Activated naive CD4-positive, alpha-beta T cell treated with anti-CD3 and anti-CD28 coated beads for 36 hours (primary cell): ENCODE measurements around the gene HNF4A. TPM values are rescaled to one million over a fixed set of nuclear protein-coding genes. Genes with fewer than 3 reads are reported as not detected.

ENCODE experiments used
- CTCF ChIA-PET: fragments of 350-600 bp; sonication (Branson Sonifier 250); formaldehyde crosslinking; loops from one replicate; lab custom pipeline; 2021; ENCODE audit warnings: antibody characterized with exemption; lab: Charles Lee
- DNase-seq: peaks from one replicate; pipeline ENCODE4 v3.0.0-alpha.2; 2020
- H3K27ac Mint-ChIP-seq: one replicate; pipeline ENCODE4 v1.8.0; 2021; ENCODE audit warnings: mild to moderate bottlenecking, mixed read lengths
- H3K27me3 Mint-ChIP-seq: one replicate; pipeline ENCODE4 v1.8.0; 2021; ENCODE audit warnings: low read depth, mixed read lengths
- H3K36me3 Mint-ChIP-seq: one replicate; pipeline ENCODE4 v1.8.0; 2021; ENCODE audit warnings: low read depth, mixed read lengths
- H3K4me1 Mint-ChIP-seq: one replicate; pipeline ENCODE4 v1.8.0; 2021; ENCODE audit warnings: low read depth, mixed read lengths
- H3K4me3 Mint-ChIP-seq: one replicate; pipeline ENCODE4 v1.8.0; 2021; ENCODE audit warnings: mild to moderate bottlenecking, moderate library complexity, mixed read lengths
- H3K9me3 Mint-ChIP-seq: one replicate; pipeline ENCODE4 v1.8.0; 2021; ENCODE audit warnings: mixed read lengths
- intact Hi-C: fragments of 100-400 bp; cut with micrococcal nuclease; formaldehyde crosslinking; loops from one replicate; pipeline ENCODE4 v1.15.1; 2023
- total RNA-seq, 2 experiments: library from RNA; stranded (reverse); gene quantifications; one replicate each; pipeline ENCODE4 v1.2.3, GENCODE V29; 2021

Gene HNF4A
- total RNA-seq, 2 experiments from 2014 or later, result not detected

DNA sequence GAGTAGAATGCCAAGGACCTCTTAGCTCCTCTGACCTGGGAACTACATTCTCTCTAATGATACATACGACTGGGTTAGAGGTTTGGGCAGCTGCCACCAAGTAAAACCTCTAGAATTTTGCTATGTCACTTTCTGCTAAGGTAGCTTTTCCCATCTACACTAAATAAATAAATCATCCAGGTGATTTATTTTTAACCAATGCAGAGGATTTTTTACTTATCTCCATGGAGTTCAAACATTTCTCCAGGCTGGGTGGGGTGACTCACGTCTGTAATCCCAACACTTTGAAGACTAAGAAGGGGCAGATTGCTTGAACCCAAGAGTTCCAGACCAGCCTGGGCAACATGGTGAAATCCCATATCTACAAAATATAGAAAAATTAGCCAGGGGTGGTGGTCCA is 27.1 kb downstream of the HNF4A start:
- Mint-ChIP-seq H3K4me3 (no peak overlapping the region), H3K4me1 (peaks cover 3% of the 10 kb centered on the region), H3K27ac (no peak overlapping the region), H3K27me3 (peaks cover under 1% of the 10 kb centered on the region), H3K9me3 (no peaks in the 10 kb centered on the region), H3K36me3 (no peaks in the 10 kb centered on the region)
- intact Hi-C loops, result no loop called here
- DNase-seq, result no peak
- CTCF ChIA-PET, result interaction anchor here (0.6 to 7.3 kb wide), 9 partner anchors 9 to 250 kb away, joined by 3 to 104 read pairs (median 3); no protein-coding TSS in a partner anchor

DNA sequence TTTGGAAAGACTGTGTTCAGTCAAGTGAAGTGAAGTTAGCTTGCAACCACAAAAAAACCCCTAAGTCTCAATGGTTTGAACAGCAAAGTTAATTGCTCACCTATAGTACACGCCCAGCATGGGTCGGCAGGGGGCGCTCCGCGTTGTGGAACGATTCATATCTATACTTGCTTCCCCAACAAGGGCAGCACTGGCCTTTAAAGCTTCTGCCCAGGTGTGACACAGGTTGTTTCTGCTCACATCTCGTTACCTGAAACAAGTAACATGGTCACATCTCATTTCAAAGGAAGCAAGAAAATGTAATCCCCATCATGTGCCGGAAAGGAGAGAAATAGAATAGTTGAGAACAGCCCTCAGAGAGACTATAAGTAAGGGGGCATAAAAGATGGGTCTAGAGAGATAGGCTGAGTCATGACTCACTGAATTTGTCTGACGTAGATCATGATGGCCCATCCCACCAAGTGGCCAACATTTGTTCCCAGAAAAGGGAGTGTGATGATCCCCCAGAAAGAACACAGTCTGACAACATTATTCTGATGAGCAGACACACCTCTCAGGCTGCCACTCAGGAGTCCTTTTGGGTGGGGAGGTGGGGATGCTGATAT is 29.0 kb downstream of the HNF4A start:
- peaks cover 3% of the 10 kb centered on the region for H3K27me3 Mint-ChIP-seq

DNA sequence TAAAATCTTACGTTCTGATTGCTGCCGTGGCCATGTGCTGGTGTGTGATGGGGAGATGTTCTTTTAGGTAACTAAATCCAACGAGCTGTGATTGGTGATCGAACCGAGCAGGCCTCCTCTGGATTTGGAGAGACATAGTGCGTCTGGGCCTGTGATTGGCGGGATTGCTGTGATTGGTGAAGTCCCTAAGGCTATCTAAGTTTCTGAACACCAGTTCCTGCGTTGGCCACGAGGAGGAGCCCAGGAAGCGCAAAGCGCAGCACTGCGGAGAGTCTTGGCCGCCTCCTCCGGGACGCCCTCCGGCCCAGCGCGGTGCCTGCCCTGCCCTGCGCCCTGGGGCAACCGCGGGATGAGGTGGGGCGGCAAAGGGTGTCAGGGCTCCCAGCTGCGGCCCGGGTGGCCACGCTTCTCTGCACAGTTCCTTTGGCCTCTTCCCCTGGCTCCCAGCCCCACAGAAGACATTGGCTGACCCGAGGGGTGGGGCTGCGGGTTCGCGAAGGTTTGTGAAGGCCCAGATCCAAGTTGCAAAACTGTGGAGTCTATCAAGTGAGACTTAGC is 33.0 kb downstream of the HNF4A start:
- peaks cover 3% of the 10 kb centered on the region for H3K27me3 Mint-ChIP-seq
- no peaks in the 10 kb centered on the region for H3K36me3 Mint-ChIP-seq
- H3K4me1 Mint-ChIP-seq, result peaks cover 11% of the 10 kb centered on the region
- CTCF ChIA-PET, result interaction anchor here (0.8 to 3.0 kb wide), 5 partner anchors 18 to 222 kb away, joined by 3 to 20 read pairs (median 3); no protein-coding TSS in a partner anchor
- no peak overlapping the region for H3K27ac Mint-ChIP-seq
- intact Hi-C loops, result loop anchor here (1.0 to 5.0 kb wide), 6 partner anchors 73 to 479 kb away; partner anchors contain the start of gene SERINC3
- DNase-seq, result peak; percentile 90
- H3K4me3 Mint-ChIP-seq, result peak overlapping the region; percentile 22
- H3K9me3 Mint-ChIP-seq, result no peaks in the 10 kb centered on the region

More for the DNA sequence above, 29.0 kb downstream of the HNF4A start:
- Mint-ChIP-seq H3K27ac (no peak overlapping the region), H3K4me3 (no peak overlapping the region), H3K9me3 (no peaks in the 10 kb centered on the region), H3K36me3 (no peaks in the 10 kb centered on the region), H3K4me1 (peaks cover 11% of the 10 kb centered on the region)
- DNase-seq, result peak; percentile 93
- intact Hi-C loops, result loop anchor here (1.0 to 5.0 kb wide), 3 partner anchors 138 to 273 kb away; partner anchors contain the start of gene SERINC3
- CTCF ChIA-PET, result interaction anchor here (0.5 to 7.3 kb wide), 15 partner anchors 9 to 556 kb away, joined by 3 to 104 read pairs (median 4); partner anchors contain the start of gene FITM2

DNA sequence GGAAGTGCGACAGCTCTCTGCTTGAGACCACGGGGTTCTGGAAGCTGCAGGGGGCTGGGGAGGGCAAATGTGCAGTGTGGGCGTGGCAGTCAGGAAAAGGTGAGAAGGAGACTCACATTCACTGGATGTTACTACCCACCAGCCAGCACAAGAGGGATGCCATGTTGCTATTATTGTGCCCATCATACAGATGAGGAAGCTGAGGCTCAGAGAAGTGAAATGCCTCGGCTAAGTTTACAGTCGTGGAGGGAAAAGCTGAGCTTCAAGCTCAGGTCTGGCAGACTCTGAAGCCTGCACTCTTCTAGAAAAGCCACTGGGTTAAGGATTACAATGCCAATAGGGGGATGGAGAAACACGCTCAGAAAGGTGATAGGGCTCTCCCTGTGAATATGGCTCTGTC is 34.4 kb downstream of the HNF4A start:
- DNase-seq, result no peak
- H3K27me3 Mint-ChIP-seq, result peaks cover 3% of the 10 kb centered on the region
- no peaks in the 10 kb centered on the region for H3K9me3 Mint-ChIP-seq
- H3K4me1 Mint-ChIP-seq, result peaks cover 11% of the 10 kb centered on the region
- CTCF ChIA-PET, result interaction anchor here (0.8 to 3.0 kb wide), 5 partner anchors 17 to 296 kb away, joined by 3 to 20 read pairs (median 4); no protein-coding TSS in a partner anchor
- intact Hi-C loops, result loop anchor here (2.0 to 5.0 kb wide), 2 partner anchors 132 to 295 kb away; partner anchors contain the start of gene SERINC3
- H3K4me3 Mint-ChIP-seq, result no peak overlapping the region
- H3K36me3 Mint-ChIP-seq, result no peaks in the 10 kb centered on the region
- H3K27ac Mint-ChIP-seq, result no peak overlapping the region

DNA sequence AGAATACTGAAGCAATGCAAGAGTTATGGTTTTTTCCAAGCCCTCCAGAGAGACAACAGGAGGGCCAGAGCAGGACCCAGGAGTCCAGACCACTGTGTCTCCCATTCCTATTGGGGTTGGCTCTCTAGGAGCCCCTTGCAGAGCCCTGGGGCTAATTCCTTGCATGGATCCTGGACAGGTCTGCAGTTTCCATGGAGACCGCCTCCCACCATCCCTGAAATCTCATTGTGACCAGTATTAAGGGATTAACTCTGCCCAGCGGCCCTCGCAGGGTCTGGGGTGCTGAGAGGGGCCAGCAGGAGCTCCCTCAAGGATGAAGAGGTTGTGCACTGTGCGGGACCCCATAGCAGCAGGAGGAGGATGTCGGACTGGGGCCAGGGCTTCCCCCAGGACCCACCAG is 34.8 kb downstream of the HNF4A start:
- Mint-ChIP-seq H3K36me3 (no peaks in the 10 kb centered on the region), H3K27me3 (peaks cover 3% of the 10 kb centered on the region), H3K27ac (no peak overlapping the region), H3K4me3 (no peak overlapping the region), H3K9me3 (no peaks in the 10 kb centered on the region), H3K4me1 (peaks cover 11% of the 10 kb centered on the region)
- CTCF ChIA-PET, result interaction anchor here (1.5 to 3.0 kb wide), 2 partner anchors 208 to 220 kb away, joined by 5 to 20 read pairs; no protein-coding TSS in a partner anchor
- no peak for DNase-seq
- intact Hi-C loops, result no loop called here

DNA sequence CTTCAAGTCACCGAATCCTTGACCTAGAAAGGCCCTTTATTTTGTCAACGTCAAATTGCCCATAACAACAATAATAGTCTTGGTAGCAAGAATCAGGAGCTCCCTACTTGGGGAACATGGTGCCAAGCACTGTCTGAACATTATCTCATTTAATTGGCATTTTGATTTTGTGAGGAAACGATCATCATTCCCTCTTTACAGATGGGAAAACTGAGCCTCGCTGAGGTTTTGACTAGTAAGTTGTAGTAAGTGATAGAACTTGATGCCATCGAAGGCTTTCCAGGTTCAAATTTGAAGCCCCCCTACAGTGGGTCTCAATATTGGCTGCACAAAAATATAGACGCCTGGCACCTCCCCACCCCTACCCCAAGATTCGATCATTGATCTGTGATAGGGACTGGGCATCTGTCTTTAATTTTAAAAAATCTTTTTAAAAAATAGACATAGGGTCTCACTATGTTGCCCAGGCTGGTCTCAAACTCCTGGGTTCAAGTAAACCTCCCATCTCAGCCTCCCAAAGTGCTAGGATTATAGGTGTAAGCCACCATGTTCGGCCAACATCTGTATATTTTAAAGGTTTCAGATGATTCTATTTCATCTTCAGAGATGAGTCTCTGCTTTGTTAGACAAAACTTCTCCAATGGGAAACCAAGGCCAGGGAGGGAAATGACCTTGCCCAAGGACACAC is 36.7 kb downstream of the HNF4A start:
- Mint-ChIP-seq H3K4me1 (peaks cover 10% of the 10 kb centered on the region), H3K36me3 (no peaks in the 10 kb centered on the region), H3K4me3 (no peak overlapping the region), H3K9me3 (no peaks in the 10 kb centered on the region), H3K27ac (no peak overlapping the region), H3K27me3 (peaks cover 3% of the 10 kb centered on the region)
- CTCF ChIA-PET, result interaction anchor here (0.5 to 0.8 kb wide), 2 partner anchors 175 to 221 kb away, joined by 3 read pairs; no protein-coding TSS in a partner anchor
- no peak for DNase-seq
- intact Hi-C loops, result no loop called here

DNA sequence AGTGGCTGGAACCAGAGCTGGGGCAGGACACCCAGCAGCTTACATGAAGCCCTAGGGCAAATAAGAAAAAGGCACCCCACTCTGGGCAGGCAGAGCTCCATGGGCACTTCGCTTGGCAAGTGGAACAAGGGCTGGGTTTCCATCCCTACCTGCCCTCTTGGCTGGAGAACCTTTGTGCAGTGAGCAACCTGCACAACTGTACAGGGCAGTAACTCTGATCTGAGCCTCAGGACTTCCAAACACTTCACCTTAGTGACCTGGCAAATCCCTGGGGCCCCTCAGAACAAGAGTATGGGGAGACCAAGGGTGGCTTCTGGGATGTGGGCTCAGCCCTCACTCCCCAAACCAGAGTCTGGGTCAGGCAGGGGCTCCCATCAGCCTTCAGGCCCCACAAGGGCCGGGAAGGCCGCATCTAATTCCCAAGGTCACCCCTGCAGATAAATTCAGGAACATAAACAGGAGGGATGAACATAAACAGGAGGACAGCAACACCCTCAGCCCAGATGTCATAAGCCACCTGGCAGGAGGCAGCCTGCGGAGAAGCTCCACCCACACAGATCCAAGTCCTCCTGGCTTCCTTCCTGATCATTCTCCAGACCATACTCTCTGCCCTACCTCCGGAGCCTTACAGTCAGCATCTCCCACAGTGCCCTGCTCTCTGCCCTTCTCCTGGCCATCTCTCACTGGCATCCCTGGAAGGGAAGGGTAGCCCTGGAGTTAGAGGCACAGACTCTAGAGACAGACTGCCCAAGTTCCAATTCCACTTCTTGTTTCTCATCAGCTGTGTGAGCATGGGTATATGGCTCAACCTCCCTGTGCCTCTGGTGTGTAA is 37.5 kb downstream of the HNF4A start:
- no peak for DNase-seq
- no peak overlapping the region for H3K4me3 Mint-ChIP-seq
- H3K4me1 Mint-ChIP-seq, result peaks cover 7% of the 10 kb centered on the region
- no peaks in the 10 kb centered on the region for H3K9me3 Mint-ChIP-seq
- H3K27me3 Mint-ChIP-seq, result peaks cover 1% of the 10 kb centered on the region
- H3K27ac Mint-ChIP-seq, result no peak overlapping the region
- CTCF ChIA-PET, result no interaction called here
- intact Hi-C loops, result no loop called here
- no peaks in the 10 kb centered on the region for H3K36me3 Mint-ChIP-seq

DNA sequence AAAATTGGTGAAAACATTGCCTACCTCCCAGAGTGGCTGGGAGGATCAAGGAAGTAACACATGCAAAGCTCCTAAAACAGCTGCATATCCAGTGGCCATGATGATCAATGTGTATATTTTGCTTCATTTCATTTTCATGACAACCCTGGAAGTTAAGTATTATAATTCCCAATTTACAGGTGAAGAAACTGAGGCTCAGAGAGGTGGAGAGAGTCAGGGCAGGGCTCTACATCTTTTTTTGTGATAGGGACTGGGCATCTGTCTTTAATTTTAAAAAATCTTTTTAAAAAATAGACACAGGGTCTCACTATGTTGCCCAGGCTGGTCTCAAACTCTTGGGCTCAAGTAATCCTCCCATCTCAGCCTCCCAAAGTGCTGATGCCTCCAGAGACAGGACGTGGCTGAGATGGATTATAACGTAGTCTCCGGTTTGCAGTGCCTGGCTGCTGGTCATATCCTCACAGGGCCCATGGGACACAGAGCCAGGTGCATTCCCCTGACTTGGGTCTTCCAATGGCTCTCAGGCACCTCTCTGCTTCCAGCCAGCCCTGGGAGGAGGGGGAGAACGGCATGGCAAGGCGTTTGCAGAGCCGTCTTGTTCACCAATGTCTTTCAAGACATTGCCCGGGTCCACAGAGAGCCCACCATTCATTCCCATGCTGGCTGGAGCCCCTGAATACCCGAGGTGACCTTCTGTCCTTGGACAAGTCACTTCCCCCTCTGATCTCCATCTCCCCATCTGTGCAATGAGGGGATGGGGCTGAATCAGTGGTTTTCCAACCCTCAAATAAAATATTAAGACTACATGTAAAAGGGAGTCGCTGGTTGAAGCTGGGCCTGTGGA is 38.3 kb downstream of the HNF4A start:
- Mint-ChIP-seq H3K36me3 (no peaks in the 10 kb centered on the region), H3K4me3 (no peak overlapping the region), H3K27ac (no peak overlapping the region), H3K9me3 (no peaks in the 10 kb centered on the region), H3K4me1 (peaks cover 3% of the 10 kb centered on the region), H3K27me3 (no peaks in the 10 kb centered on the region)
- CTCF ChIA-PET, result no interaction called here
- DNase-seq, result no peak
- intact Hi-C loops, result no loop called here

DNA sequence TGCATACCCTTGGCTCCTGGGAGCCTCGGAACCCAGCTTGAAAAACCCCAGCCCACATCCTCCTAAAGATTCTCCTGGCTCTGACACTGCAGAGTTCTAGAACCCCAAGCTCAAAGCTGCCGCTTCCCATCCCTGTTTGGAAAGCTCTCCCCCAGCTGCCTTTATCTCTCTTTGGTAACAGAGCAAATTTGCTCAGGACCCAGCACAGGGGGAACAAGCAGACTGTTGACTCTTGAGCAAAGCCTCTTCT is 38.9 kb downstream of the HNF4A start:
- Mint-ChIP-seq H3K4me1 (no peaks in the 10 kb centered on the region), H3K9me3 (no peaks in the 10 kb centered on the region), H3K27ac (no peak overlapping the region), H3K4me3 (no peak overlapping the region), H3K36me3 (no peaks in the 10 kb centered on the region), H3K27me3 (no peaks in the 10 kb centered on the region)
- intact Hi-C loops, result no loop called here
- CTCF ChIA-PET, result no interaction called here
- DNase-seq, result no peak

DNA sequence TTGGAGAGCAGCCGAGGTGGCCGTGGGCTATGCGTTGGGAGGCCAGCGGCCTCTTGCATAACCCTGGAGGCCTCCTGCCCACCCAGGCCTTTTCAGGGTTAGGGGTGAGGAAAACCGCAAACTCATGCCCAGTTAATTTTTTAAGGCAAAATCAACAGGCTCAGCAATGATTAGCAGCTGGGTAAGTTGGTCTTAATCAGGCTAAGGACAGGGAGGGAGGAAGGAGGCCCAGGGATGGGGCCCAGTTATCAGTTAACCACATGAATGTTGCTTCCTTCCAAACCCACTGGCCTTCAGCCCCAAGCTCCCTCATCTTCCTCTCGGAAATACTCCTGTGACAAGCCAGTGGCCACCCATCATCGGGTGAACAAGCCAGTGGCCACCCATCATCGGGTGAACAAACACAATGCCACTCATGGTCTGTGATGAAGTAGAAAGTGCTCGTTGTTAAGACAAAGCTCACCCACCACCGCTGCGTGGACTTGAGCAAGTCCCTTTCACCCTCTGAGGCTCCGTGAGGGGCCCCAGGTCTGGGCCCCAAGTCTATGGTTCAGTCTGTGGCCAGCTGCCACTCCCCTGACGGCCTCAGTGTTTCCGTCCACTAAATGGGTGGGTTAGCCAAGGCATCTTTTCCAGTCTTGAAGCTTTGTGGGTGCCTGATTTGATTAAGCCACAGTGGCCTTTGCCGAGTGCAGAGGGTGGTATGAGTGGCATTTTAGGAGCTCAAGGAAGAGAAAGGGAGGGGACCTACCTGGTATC is 39.4 kb downstream of the HNF4A start:
- CTCF ChIA-PET, result interaction anchor here (0.6 kb wide), 1 partner anchor 99 kb away, joined by 3 read pairs; no protein-coding TSS in a partner anchor
- no peak for DNase-seq
- Mint-ChIP-seq H3K4me1 (no peaks in the 10 kb centered on the region), H3K9me3 (no peaks in the 10 kb centered on the region), H3K27me3 (no peaks in the 10 kb centered on the region), H3K27ac (no peak overlapping the region), H3K36me3 (no peaks in the 10 kb centered on the region), H3K4me3 (no peak overlapping the region)
- intact Hi-C loops, result no loop called here
